HG03575 (cell line): ENCODE data around the gene CHFR.
"Not testable (repeated sequence)": the region's sequence is repeated elsewhere in the genome, so short reads cannot be mapped to it uniquely, and the experiment has no call there.

Source experiments
- ATAC-seq: cut with Tn5 transposase; IDR thresholded peaks from one replicate; pipeline ENCODE4 v1.9.1; 2021; ENCODE audit not compliant: unreplicated experiment, insufficient number of reproducible peaks, low FRiP score; ENCODE audit errors: extremely low read depth

Gene CHFR, protein sequence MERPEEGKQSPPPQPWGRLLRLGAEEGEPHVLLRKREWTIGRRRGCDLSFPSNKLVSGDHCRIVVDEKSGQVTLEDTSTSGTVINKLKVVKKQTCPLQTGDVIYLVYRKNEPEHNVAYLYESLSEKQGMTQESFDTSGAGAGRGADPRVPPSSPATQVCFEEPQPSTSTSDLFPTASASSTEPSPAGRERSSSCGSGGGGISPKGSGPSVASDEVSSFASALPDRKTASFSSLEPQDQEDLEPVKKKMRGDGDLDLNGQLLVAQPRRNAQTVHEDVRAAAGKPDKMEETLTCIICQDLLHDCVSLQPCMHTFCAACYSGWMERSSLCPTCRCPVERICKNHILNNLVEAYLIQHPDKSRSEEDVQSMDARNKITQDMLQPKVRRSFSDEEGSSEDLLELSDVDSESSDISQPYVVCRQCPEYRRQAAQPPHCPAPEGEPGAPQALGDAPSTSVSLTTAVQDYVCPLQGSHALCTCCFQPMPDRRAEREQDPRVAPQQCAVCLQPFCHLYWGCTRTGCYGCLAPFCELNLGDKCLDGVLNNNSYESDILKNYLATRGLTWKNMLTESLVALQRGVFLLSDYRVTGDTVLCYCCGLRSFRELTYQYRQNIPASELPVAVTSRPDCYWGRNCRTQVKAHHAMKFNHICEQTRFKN

DNA sequence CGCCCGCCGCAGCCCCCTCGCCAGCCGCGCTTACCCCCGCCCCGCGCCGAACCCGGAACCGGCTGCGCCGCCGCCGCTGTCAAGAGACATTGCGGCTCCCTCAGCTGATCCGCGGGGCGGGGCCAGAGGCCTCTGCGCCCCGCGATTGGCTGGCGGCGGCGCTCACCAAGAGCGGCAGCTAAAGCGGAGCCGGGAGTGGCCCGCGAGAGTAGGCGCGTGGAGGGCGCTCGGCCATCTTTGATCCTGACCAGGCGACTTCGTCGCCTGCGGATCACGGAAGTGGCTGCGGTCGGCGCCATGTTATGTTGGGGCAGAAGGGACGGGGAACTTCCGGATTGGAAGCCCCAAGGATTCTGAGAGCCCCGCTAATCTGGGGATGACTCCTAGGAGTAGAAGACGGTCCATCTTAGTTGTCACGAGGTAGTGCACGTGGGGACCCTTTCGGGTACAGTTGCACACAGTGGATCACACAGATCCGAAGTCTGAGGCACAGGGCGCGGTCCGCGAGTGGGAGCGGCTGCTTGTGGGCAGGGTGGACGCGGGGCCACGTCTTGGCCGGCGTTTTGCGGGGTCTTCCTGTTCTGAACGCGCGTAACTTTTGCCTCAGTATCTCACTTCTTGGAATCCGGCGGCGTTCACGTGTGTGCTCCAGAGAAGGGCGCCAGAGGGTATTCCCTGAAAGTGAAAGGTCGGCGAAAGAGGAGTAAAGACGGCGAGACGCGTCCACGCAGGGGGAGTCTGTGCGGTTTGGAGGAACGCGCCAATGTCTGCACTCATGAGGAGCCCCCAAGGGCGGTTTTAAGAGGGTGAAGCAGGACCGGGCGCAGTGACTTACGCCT is at the start of gene CHFR:
Gene CHFR (minus strand): TSS at position 93 of the 839 bp plus-strand sequence. CDS start 277 bp downstream, outside the sequence.
- no peak for ATAC-seq

DNA sequence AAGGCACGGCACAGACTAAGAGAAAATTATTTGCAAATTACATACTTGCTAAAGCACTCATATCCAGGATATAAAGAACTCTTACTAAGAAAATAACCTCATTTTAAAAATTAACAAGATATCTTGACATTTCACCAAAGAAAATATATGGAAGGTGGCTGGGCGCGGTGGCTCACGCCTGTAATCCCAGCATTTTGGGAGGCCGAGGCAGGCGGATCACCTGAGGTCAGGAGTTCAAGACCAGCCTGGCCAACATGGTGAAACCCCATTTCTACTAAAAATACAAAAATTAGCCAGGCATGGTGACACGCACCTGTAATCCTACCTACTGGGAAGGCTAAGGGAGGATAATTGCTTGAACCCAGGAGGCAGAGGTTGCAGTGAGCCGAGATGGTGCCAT is 49.5 kb upstream of the CHFR start:
- ATAC-seq = not testable (repeated sequence)

DNA sequence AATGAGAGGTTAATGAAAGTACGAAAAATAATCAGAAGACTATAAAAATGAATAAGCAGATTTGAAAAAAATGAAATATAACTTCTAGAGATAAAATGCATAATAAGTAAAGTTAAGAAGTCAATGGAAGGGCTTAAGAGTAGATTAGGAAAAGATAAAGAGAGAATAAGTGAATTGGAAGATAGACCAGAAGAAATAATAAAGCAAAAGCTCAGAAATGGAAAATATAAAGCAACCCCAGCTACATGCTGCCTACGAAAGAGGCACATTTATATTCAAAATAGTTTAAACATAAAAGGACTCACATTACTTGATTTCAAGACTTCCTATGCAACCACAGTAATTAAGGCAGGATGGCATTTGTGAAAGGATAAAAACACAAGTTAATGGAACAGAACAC is 48.8 kb upstream of the CHFR start:
- no peak for ATAC-seq

DNA sequence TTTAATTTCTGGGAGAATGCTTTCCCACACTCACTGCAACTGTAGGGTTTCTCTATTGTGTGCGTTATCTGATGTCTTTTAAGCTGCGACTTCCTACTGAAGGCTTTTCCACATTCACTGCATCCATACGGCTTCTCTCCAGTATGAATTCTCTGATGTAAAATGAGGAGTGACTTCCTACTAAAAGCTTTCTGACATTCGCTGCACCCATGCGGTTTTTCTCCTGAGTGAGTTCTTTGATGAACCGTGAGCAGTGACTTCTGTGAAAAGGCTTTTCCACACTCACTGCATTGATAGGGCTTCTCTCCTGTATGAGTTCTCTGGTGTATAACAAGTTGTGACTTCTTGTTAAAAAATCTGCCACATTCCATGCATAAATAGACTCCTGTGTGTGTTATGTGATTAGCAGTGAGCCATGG is 39.0 kb upstream of the CHFR start:
- no peak for ATAC-seq

DNA sequence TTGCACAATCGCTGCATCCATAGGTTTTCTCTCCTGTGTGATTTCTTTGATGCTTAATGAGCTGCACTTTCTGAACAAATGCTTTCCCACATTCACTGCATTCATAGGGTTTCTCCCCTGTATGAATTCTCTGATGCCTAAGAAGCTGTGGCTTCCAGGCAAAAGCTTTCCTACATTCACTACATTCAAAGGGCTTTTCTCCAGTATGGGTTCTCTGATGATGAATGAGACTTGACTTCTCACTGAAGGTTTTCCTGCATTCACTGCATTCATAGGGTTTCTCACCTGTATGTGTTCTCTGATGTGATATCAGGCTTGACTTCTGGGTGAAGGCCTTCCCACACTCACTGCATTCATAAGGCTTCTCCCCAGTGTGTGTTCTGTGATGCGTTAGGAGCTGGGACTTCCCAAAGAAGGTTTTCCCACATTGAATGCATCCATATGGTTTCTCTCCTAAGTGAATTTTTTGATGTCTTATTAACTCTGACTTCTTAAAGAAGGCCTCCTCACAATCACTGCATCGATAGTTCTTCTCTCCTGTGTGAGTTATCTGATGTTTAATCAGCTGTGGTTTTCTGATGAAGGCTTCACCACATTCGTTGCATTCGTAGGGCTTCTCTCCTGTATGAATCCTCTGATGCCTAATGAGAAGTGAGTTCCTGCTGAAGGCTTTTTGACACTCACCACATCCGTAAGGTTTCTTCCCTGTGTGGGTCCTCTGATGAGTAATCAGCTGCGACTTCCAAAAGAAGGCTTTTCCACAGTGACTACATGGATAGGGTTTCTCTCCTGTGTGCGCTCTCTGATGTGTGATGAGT is 38.4 kb upstream of the CHFR start:
- no peak for ATAC-seq

DNA sequence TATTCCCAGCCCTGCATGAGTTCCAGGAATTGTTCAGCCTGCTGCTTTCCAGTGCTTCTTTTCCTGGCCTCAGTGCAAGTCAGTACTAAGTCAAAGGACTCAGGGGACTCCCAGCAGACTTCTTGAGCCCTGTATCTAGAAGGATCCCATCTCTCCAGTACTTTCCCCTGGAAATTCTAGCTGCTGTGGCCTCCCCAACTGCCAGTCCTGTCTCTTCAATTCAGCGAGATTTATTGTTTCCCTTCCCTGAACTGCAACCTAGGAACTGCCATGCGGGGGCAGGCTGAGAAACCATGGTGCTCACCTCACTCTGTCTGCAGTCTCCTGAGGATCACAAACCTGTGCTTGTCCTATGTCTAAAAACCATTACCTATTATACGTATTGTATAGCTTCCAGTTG is 37.0 kb upstream of the CHFR start:
- no peak for ATAC-seq

DNA sequence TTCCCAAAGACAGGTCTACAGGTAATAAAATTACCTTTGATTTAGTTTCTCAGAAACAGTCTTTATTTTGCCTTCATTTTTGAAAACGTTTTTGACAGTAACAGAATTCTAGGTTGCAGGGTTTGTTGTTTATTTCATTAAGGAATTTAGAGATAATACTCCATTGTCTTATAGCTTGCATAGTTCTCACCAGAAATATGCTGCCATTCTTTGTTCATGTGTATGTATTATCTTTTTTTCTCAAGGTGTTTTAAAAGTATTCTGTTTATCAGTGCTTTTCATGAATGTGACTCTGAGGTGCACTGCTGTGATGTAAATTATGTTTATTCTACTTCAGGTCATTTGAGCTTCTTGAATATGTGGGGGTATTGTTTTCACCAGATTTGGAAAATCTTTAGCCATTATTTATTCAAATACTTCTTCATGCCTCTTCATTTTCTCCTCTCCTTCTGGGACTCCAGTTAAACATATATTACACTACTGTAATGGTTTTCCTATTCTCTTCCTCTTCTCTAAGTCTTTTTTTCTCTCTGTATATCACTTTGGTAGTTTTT is 36.0 kb upstream of the CHFR start:
- ATAC-seq = no peak

DNA sequence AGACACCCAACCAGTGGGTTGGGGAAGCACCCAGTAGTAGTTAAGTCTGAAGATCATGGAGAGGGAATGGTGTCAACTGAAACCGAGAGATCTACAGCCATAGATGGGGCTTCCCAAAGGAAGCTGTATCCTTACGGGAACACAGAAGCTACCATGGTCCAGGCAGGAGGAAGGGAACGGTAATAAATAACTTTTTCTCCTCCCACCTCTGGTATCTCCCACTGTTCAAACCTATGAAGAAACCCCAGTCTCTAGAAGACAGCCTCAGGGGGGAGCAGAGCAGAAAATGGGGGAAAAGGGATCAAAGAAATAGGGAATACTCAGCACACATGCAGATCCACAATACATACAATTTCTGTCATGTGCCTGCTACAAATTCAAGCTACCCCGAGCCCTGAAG is 35.3 kb upstream of the CHFR start:
- no peak for ATAC-seq

DNA sequence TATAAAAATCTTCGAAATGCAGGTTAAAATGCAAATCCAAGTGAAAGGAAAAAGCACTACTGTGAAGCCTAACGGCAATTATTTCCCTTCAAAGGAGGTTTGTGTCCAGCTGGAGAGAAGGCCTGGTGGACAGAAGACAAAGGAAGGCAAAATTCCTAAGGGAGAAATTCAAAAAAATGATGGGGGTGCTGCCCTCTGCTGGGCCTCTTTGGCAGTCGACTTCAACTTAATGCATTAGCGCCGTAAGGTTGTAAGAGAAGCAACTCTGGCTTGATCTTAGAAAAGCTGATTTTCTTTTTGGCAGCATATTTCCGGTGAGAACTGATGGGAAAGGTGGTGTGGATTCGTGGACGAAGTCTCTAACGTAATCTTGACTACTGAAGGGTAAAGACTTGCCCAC is 34.3 kb upstream of the CHFR start:
- ATAC-seq = no peak

DNA sequence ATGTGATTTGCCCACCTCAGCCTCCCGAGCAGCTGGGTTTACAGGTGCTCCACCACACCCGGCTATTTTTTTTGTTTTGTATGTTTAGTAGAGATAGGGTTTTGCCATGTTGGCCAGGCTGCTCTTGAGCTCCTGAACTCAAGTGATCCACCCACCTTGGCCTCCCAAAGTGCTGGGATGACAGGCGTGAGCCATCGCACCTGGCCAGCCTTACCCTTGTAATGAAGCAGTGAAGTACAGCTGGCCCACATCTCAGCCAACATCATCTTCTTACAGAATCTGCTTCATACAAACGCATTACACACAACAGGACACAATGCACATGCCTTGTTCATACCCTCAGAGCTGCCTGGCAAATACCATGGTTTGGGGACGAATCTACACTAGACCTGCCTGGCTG is 31.3 kb upstream of the CHFR start:
- no peak for ATAC-seq

DNA sequence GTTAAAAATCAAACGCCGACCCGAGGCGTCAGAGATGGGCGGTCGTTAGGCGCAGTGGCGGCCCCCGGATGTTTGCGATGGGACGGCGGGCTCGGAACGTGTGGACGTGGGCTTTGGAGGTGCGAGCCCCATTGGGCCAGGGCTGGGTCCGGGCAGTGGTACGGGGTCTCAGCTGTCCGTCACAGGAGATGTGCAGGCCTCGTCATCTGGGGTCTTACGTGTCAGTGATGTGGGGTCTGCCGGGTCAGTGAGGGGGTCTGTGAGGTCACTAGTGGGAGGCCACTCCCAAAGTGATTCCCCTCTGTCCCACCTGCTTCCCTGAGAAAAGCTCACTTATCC is 21.6 kb upstream of the CHFR start:
- ATAC-seq = no peak

DNA sequence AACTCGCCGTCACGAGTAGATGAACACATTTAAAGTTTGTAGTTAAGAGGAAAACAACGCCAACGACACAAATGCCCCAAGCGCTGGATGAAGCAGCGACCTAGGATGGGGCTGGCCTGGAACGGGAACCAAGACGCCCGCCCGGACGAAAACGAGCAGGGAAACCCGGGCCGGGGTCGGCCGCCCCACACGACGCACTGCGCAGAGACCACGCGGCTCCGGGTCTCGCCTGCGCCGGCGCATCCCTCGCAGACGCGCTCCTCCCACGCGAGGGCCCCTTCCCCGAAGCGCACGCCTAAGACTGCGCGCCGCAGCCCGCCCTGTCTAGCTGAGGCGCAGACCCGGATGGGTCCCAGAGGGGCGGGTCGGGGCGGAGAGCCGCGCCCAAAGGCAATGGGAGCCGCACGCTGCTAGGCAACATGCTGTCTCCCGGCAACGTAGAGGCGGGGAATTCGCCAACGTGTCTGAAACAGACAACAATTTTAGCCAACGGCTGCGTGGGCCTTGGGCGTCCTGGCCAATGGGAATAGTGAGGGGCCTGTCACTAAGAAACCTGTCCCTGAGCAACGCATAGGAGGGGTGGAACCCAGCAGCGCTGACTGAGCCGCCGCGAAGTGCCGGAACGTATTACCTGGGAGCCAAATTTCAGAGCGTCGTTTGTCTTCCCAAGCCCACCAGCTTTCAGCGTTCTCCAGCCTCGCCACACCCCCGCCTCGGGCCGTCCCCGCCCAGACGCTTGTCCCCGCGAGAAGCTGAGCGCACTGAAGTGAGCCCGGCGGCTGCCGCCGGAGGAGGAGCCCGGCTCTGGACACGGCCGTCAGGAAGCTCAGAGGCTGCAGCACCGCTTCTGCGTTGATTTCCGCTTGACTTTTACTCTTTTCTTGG is 21.0 kb upstream of the CHFR start:
- ATAC-seq = peak; percentile 84

DNA sequence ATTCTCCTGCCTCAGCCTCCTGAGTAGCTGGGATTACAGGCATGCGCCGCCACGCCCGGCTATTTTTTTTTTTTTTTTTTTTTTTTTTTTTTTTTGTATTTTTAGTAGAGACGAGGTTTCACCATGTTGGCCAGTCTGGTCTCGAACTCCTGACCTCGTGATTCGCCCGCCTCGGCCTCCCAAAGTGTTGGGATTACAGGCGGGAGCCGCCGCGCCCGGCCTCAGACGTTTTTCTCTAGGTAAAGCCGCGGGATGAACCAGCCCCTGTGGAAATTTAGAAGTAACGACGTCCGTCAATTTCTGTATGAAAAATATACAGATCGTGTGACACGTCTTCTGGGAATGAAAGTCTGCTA is 20.4 kb upstream of the CHFR start:
- ATAC-seq = not testable (repeated sequence)

DNA sequence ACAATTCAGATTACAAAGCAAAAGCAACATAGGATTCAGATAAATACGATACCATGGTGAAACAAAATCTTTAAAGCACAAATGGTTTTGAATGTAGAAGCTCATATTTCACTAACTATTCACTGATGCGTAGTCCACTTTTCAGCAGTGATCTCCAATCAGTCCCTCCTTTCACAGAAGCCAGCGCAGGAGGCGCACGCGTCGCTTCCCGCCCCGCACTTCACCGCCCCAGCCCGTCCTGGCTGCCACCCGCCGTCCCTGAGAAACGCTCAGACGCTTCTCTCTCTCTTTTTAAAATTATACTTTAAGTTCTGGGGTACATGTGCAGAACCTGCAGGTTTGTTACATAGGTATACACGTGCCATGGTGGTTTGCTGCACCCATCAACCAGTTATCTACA is 19.8 kb upstream of the CHFR start:
- no peak for ATAC-seq

DNA sequence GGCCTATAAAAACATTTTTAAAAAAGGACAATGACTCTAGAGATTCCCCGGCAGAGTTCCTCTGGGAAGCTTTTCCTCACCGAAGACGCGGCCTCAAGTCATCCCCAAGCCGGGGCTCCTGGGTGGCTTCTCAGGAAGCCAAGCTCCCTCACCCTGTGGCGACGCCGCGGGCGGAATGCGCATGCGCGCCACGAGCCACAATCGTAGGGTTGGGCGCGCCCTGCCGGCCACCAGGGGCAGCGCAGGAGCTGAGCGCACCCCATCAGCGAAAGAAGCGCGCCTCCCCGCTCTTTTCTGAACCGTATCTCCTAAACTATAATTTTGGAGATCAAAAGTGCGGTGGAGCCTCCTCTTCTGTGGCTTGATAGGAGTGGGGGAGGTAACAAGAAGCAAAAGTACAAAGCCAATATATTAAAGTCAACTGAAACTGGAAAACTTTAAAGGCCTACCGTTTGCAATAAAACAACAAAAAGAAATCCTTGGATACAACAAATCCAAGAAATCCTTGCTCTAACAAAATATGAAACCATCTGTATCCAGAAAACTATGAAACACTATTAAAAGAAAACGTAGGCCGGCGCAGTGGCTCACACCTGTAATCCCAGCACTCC is 17.4 kb upstream of the CHFR start:
- no peak for ATAC-seq

DNA sequence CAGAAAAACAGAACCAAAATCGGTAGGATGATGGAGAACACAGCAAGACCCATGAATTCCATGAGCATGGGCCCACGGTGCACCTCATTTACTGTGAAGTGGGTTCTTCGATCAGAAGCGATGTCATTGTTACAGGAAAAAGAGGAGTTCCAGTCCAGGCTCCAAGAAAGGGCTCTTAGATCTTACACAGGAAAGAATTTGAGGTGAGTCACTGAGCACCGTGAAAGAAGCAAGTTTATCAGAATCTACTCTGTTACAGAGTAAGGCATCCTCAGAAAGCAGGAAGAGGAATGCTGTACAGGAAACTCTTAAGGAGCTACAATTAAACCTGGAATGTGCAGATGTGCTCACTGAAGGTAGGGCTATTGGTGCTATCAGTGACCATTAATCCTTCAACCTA is 11.6 kb upstream of the CHFR start:
- no peak for ATAC-seq

DNA sequence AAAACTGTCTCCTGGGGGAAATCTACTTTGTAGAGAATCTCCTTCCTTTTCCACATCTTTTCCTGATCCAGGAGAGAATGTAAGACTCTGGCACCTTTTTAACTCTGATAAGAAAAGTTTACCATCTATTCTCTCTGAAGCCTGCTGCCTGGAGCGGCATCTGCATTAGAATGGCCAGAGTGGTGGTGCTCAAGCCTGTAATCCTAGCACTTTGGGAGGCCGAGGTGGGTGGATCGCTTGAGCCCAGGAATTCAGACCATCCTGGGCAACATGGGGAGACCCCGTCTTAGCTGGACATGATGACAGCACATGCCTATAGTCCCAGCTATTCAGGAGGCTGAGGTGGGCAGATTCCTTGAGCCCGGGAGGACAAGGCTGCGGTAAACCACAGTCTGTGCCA is 1.4 kb upstream of the CHFR start:
- no peak for ATAC-seq
